Measurements from ENCODE around the gene SH3BGR. TPM values are rescaled to one million over a fixed set of nuclear protein-coding genes. Genes with fewer than 3 reads are reported as not detected.

Gene SH3BGR
- total and polyA plus RNA-seq, 2 donors from 2014 or later: 4.0 to 12.2 TPM

DNA sequence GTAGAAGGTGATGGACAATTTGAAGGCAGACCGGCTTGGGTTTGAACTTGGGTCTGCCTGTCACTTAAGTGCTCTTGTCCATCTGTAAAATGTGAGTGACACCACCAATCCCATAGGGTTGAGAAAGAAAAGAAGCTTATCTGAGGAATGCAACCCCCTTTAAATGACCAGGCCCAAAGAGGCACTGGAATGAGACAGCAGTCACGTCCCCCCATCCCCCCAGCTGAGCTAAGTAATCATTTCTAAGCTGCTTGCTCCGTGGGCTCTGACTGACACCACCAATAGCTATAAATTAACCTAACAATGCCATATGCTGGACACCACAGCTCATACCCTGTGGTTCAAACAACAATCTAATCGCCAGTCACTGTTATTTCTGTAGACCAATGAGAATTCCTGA, 21.3 kb upstream of the SH3BGR start:
- TF ChIP-seq, protein P1, sequence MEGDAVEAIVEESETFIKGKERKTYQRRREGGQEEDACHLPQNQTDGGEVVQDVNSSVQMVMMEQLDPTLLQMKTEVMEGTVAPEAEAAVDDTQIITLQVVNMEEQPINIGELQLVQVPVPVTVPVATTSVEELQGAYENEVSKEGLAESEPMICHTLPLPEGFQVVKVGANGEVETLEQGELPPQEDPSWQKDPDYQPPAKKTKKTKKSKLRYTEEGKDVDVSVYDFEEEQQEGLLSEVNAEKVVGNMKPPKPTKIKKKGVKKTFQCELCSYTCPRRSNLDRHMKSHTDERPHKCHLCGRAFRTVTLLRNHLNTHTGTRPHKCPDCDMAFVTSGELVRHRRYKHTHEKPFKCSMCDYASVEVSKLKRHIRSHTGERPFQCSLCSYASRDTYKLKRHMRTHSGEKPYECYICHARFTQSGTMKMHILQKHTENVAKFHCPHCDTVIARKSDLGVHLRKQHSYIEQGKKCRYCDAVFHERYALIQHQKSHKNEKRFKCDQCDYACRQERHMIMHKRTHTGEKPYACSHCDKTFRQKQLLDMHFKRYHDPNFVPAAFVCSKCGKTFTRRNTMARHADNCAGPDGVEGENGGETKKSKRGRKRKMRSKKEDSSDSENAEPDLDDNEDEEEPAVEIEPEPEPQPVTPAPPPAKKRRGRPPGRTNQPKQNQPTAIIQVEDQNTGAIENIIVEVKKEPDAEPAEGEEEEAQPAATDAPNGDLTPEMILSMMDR (IDR thresholded peaks at IDR 0.05; ENCODE audit: borderline replicate concordance, extremely low read depth, insufficient read depth): no peak
- peak in 3 of 5 donors; percentile 24 to 54 (median 43) for DNase-seq
- Histone ChIP-seq H3K4me3 (ENCODE audit: low read length in 3 of 3) (no peak overlapping the region), H3K9ac (ENCODE audit: low read length in 3 of 3) (no peak overlapping the region), H3K4me1 (ENCODE audit: control insufficient read depth in 2 of 3, insufficient read depth in 2 of 3, low read depth in 1 of 3, low read length in 3 of 3) (no peaks in the 10 kb centered on the region), H3K27me3 (ENCODE audit: control insufficient read depth, insufficient read depth, low read length) (no peaks in the 10 kb centered on the region), H3K9me3 (ENCODE audit: control insufficient read depth in 2 of 3, insufficient read depth in 1 of 3, low read length in 3 of 3) (no peaks in the 10 kb centered on the region), H3K27ac (ENCODE audit: low read depth in 2 of 2, low read length in 2 of 2) (no peak overlapping the region), H3K36me3 (ENCODE audit: control insufficient read depth in 2 of 3, insufficient read depth in 3 of 3, low read length in 3 of 3) (peaks cover 0 to 3% (median 0%) of the 10 kb centered on the region in 3 donors)
- intact Hi-C loops (cut with DNase I): no loop called here
- FAIRE-seq: no peak

DNA sequence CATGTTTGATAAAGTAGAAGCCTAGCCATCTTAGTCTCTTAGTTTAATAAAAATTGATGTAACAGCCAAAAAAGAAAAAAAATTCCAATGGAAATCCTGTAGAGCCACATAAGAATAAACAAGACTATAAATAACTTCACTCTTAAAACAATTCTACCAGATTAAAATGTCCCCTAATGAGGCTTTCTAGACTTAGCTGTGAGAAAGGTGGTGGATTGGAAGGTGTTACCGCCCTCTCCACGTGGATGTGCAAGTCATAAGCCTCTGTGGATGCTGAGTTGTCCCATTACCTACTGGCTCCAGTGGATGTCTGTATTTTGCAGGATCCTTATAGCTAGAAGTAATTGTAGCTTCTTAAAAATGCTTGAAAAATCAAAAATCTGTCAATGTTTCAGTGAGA, 20.8 kb upstream of the SH3BGR start:
- no peak for DNase-seq
- Histone ChIP-seq H3K9me3 (ENCODE audit: control insufficient read depth in 2 of 3, insufficient read depth in 1 of 3, low read length in 3 of 3) (no peaks in the 10 kb centered on the region), H3K4me1 (ENCODE audit: control insufficient read depth in 2 of 3, insufficient read depth in 2 of 3, low read depth in 1 of 3, low read length in 3 of 3) (no peaks in the 10 kb centered on the region), H3K36me3 (ENCODE audit: control insufficient read depth in 2 of 3, insufficient read depth in 3 of 3, low read length in 3 of 3) (peaks cover 0 to 3% (median 0%) of the 10 kb centered on the region in 3 donors), H3K27me3 (ENCODE audit: control insufficient read depth, insufficient read depth, low read length) (no peaks in the 10 kb centered on the region), H3K4me3 (ENCODE audit: low read length in 3 of 3) (no peak overlapping the region), H3K27ac (ENCODE audit: low read depth in 2 of 2, low read length in 2 of 2) (no peak overlapping the region), H3K9ac (ENCODE audit: low read length in 3 of 3) (no peak overlapping the region)
- TF ChIP-seq, protein P1 (IDR thresholded peaks at IDR 0.05; ENCODE audit: borderline replicate concordance, extremely low read depth, insufficient read depth): no peak
- intact Hi-C loops (cut with DNase I): no loop called here
- FAIRE-seq: no peak

DNA sequence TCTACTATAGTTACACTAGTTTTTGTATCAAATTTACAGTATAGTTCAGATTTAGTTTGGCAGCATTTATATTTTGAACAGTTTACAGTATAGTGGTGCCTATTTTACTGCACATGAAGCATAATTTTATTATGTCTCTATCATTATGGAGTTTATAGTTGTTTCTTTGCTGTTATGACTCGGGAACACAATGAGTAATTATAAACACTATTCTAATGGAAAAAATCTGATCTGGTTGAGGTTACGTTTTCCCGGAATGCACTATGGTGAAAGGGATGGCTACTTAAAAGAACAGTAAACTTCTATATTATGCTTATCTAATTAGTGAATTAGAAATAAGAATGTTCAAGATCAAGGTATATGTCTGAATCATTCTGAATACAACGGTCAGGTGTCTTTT, 16.8 kb upstream of the SH3BGR start:
- intact Hi-C loops (cut with DNase I): no loop called here
- TF ChIP-seq, protein P1 (IDR thresholded peaks at IDR 0.05; ENCODE audit: borderline replicate concordance, extremely low read depth, insufficient read depth): no peak
- FAIRE-seq: no peak
- no peaks in the 10 kb centered on the region for H3K27me3 ChIP-seq (ENCODE audit: control insufficient read depth, insufficient read depth, low read length)
- H3K9me3 ChIP-seq (ENCODE audit: control insufficient read depth in 2 of 3, insufficient read depth in 1 of 3, low read length in 3 of 3): no peaks in the 10 kb centered on the region
- no peak overlapping the region for H3K27ac ChIP-seq (ENCODE audit: low read depth in 2 of 2, low read length in 2 of 2)
- H3K4me3 ChIP-seq (ENCODE audit: low read length in 3 of 3): no peak overlapping the region
- no peaks in the 10 kb centered on the region for H3K36me3 ChIP-seq (ENCODE audit: control insufficient read depth in 2 of 3, insufficient read depth in 3 of 3, low read length in 3 of 3)
- no peak overlapping the region for H3K9ac ChIP-seq (ENCODE audit: low read length in 3 of 3)
- no peaks in the 10 kb centered on the region for H3K4me1 ChIP-seq (ENCODE audit: control insufficient read depth in 2 of 3, insufficient read depth in 2 of 3, low read depth in 1 of 3, low read length in 3 of 3)
- no peak for DNase-seq

DNA sequence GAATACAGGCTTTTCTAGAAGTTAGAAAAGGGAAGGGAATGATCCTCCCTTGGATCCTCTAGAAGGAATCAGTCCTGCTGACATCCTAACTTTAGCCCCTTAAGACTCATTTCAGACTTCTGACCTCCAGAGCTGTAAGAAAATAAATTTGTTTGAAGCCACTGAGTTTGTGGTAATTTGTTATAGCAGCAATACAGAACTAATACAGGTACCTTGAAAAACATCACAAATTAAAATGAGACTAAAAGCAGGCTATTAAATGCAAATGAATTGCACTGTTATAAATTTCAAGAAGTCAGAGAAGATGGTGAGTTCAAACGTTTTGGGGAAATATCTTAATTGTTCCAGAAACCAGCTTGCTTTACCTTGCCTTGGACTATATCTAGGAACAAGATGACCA, 12.5 kb upstream of the SH3BGR start:
- TF ChIP-seq, protein P1 (IDR thresholded peaks at IDR 0.05; ENCODE audit: borderline replicate concordance, extremely low read depth, insufficient read depth): no peak
- Histone ChIP-seq H3K9ac (ENCODE audit: low read length in 3 of 3) (no peak overlapping the region), H3K27me3 (ENCODE audit: control insufficient read depth, insufficient read depth, low read length) (no peaks in the 10 kb centered on the region), H3K36me3 (ENCODE audit: control insufficient read depth in 2 of 3, insufficient read depth in 3 of 3, low read length in 3 of 3) (no peaks in the 10 kb centered on the region), H3K4me1 (ENCODE audit: control insufficient read depth in 2 of 3, insufficient read depth in 2 of 3, low read depth in 1 of 3, low read length in 3 of 3) (peaks cover 0 to 5% (median 3%) of the 10 kb centered on the region in 3 donors), H3K27ac (ENCODE audit: low read depth in 2 of 2, low read length in 2 of 2) (no peak overlapping the region), H3K4me3 (ENCODE audit: low read length in 3 of 3) (no peak overlapping the region), H3K9me3 (ENCODE audit: control insufficient read depth in 2 of 3, insufficient read depth in 1 of 3, low read length in 3 of 3) (no peaks in the 10 kb centered on the region)
- FAIRE-seq (no peak), DNase-seq (no peak)
- intact Hi-C loops (cut with DNase I): no loop called here
